SK-N-SH (cell line): ENCODE results near the gene SLC40A1.

Experiments used
- CHD2 ChIP-seq: fragments of 150-350 bp; IDR thresholded peaks from 2 replicates; pipeline ENCODE4 v1.6.1; 2018; ENCODE audit warnings: low read length; ENCODE audit not compliant: partially characterized antibody
- EP300 ChIP-seq, 2 experiments: IDR thresholded peaks; 2 replicates each; pipeline versions ENCODE4 v1.4.0 to v1.6.1; 2012; ENCODE audit warnings: borderline replicate concordance in 1 of 2, low read depth in 1 of 2, low read length in 1 of 2
- EZH2phosphoT487 ChIP-seq: fragments of 200-600 bp; sonication (generic); IDR thresholded peaks from 2 replicates; pipeline ENCODE4 v1.6.1; 2017; ENCODE audit warnings: low read depth, mixed run types, mild to moderate bottlenecking, antibody characterized with exemption, moderate library complexity, borderline replicate concordance
- GABPA ChIP-seq: IDR thresholded peaks from 2 replicates; pipeline ENCODE4 v1.4.0; 2012; ENCODE audit warnings: low read depth, mild to moderate bottlenecking
- JUND ChIP-seq: IDR thresholded peaks from 2 replicates; pipeline ENCODE4 v1.4.0; 2012
- POLR2AphosphoS5 ChIP-seq: IDR thresholded peaks from 2 replicates; pipeline ENCODE4 v1.6.1; 2012; ENCODE audit warnings: low read depth, low read length
- RAD21 ChIP-seq: IDR thresholded peaks from 2 replicates; pipeline ENCODE4 v1.6.1; 2012; ENCODE audit warnings: mild to moderate bottlenecking, low read length
- SIN3A ChIP-seq: IDR thresholded peaks from 2 replicates; pipeline ENCODE4 v1.6.1; 2012; ENCODE audit warnings: low read depth, mild to moderate bottlenecking, low read length, moderate library complexity, borderline replicate concordance
- TF ChIP-seq, protein P1 (sequence below): fragments of 200-600 bp; sonication (generic); IDR thresholded peaks from 2 replicates; pipeline ENCODE4 v1.6.1; 2017; ENCODE audit warnings: antibody characterized with exemption, mild to moderate bottlenecking, moderate library complexity

DNA sequence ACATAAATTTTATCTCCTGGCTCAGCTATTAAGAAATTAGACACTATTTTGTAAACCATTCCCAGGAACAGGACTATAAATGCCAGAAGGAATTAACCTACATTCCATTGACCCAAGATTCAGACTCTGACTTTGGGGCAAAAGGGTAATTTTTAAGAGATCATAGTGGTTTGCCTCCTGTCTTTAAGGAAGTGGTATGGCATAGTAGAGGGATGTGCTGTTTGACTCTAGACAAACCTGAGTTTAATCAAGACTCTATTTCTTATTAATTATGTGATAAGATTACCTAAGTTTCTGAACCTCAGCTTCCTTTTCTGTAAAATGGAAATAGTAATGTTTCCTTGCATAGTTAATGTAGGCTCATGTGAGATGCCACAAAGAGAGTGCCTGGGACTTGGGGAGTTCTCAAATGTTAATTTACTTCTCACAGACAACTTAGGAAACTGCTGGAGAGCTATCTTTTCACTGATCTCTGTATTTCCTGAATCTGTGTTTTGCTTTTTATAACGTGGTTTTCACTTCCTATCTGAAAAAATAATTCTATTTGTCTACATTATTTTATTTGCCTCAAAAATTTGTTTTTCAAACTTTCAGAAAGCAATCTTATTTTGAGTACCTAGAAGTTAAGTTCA is 11.9 kb upstream of the SLC40A1 start:
- TF ChIP-seq, protein P1, sequence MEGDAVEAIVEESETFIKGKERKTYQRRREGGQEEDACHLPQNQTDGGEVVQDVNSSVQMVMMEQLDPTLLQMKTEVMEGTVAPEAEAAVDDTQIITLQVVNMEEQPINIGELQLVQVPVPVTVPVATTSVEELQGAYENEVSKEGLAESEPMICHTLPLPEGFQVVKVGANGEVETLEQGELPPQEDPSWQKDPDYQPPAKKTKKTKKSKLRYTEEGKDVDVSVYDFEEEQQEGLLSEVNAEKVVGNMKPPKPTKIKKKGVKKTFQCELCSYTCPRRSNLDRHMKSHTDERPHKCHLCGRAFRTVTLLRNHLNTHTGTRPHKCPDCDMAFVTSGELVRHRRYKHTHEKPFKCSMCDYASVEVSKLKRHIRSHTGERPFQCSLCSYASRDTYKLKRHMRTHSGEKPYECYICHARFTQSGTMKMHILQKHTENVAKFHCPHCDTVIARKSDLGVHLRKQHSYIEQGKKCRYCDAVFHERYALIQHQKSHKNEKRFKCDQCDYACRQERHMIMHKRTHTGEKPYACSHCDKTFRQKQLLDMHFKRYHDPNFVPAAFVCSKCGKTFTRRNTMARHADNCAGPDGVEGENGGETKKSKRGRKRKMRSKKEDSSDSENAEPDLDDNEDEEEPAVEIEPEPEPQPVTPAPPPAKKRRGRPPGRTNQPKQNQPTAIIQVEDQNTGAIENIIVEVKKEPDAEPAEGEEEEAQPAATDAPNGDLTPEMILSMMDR, result no peak
- TF ChIP-seq EP300 (IDR thresholded peaks at IDR 0.05; ENCODE audit: borderline replicate concordance in 1 of 2, low read depth in 1 of 2, low read length in 1 of 2) (no peak), EZH2phosphoT487 (no peak), JUND (no peak), RAD21 (no peak), SIN3A (no peak), CHD2 (no peak), POLR2AphosphoS5 (no peak), GABPA (no peak)
